Ovary (tissue), 9 donors: Measurements from ENCODE around the gene MCAT. TPM values are rescaled to one million over a fixed set of nuclear protein-coding genes. Genes with fewer than 3 reads are reported as not detected.
"Not testable (repeated sequence)": the region's sequence is repeated elsewhere in the genome, so short reads cannot be mapped to it uniquely, and the experiment has no call there.

Source experiments
- DNase-seq, 5 donors: peaks; one replicate each; pipeline ENCODE4 v3.0.0-alpha.2; 2019 to 2020
- H3K27ac ChIP-seq, 2 donors: fragments of 200-600 bp; one replicate each; pipeline versions ENCODE4 v1.5.1 to v1.8.0; 2019 to 2022
- H3K27me3 ChIP-seq: fragments of 200-600 bp; one replicate; pipeline ENCODE4 v1.8.0; 2022
- H3K36me3 ChIP-seq: fragments of 200-600 bp; sonication (generic); one replicate; pipeline ENCODE4 v1.5.1; 2019
- H3K4me1 ChIP-seq: one replicate; pipeline ENCODE4 v1.8.1; 2013; ENCODE audit warnings: mild to moderate bottlenecking, moderate library complexity; ENCODE audit not compliant: insufficient read depth
- H3K4me3 ChIP-seq: fragments of 200-600 bp; sonication (generic); one replicate; pipeline ENCODE4 v1.5.1; 2017
- H3K9me3 ChIP-seq, 2 donors: fragments of 200-600 bp in 1 of 2; sonication (generic) in 1 of 2; one replicate each; pipeline versions ENCODE4 v1.5.1 to v1.8.1; 2013 to 2019; ENCODE audit warnings: mild to moderate bottlenecking in 1 of 2, moderate library complexity in 1 of 2
- EP300 ChIP-seq: sonication (generic); formaldehyde crosslinking; IDR thresholded peaks from one replicate; pipeline ENCODE4 v1.6.1; 2017; ENCODE audit warnings: antibody characterized with exemption
- POLR2A ChIP-seq: fragments of 450-650 bp; IDR thresholded peaks from one replicate; pipeline ENCODE4 v1.6.1; 2017; ENCODE audit warnings: antibody characterized with exemption, mild to moderate bottlenecking, moderate library complexity
- WGBS, 3 donors: extraction: QIAGEN DNeasy Blood & Tissue Kit in 1 of 3; methylation state at CpG; one replicate each; pipeline versions ENCODE4 v1.1.5 to v1.1.7; 2013 to 2017; 5-methylcytosine and 5-hydroxymethylcytosine counted together
- intact Hi-C, 4 donors: fragments of 100-400 bp; cut with DNase I; formaldehyde crosslinking; loops; one replicate each; pipeline versions ENCODE4 v1.11.0 to v1.15.1; 2022 to 2023
- polyA plus RNA-seq, 2 donors: library from polyadenylated mRNA; stranded (reverse); fragments of 200-250 nt in 1 of 2; fragments of 350-450 nt in 1 of 2; fragmentation: Illumina TruSeq in 1 of 2; extraction: RNeasy Lipid Tissue Mini Kit (QIAGEN cat#74804) in 1 of 2; gene quantifications; one replicate each; pipeline ENCODE4 v1.2.3, GENCODE V29; 2013 to 2014
- total RNA-seq, 7 donors: library from RNA; depleted of rRNA in 2 of 7; stranded (reverse); fragments of >200 nt in 2 of 7; fragmentation: NEBNext Ultra II Directional in 3 of 7; extraction: Animal tissue kit (Norgen Biotek cat#: 25700) in 3 of 7; gene quantifications; one replicate each; pipeline versions ENCODE4 v1.1.0 to v1.2.4, GENCODE V29; 2016 to 2023
- TF ChIP-seq, protein P1 (sequence below), 3 donors: fragments of 450-650 bp in 2 of 3; fragments of 200-600 bp in 1 of 3; IDR thresholded peaks; one replicate each; pipeline versions ENCODE4 v1.5.1 to v1.8.0; 2016 to 2022; ENCODE audit warnings: antibody characterized with exemption in 3 of 3, mild to moderate bottlenecking in 1 of 3
- donor health status: DM: no; HTN: no; CAD: no; lungs with moderate emphysema.
- donor health status: DM: no; HTN: no; CAD: no.
- donor health status: Bipolar disorder and iron deficiency.
- donor health status: DM: yes; HTN: yes; CAD: no.
- donor health status: DM: no; HTN: no; CAD: no.
- donor health status: DM: yes; HTN: yes; CAD: no.

MCAT gene
- total and polyA plus RNA-seq, 9 donors: 7.5 to 34.0 (median 15.9) TPM

DNA sequence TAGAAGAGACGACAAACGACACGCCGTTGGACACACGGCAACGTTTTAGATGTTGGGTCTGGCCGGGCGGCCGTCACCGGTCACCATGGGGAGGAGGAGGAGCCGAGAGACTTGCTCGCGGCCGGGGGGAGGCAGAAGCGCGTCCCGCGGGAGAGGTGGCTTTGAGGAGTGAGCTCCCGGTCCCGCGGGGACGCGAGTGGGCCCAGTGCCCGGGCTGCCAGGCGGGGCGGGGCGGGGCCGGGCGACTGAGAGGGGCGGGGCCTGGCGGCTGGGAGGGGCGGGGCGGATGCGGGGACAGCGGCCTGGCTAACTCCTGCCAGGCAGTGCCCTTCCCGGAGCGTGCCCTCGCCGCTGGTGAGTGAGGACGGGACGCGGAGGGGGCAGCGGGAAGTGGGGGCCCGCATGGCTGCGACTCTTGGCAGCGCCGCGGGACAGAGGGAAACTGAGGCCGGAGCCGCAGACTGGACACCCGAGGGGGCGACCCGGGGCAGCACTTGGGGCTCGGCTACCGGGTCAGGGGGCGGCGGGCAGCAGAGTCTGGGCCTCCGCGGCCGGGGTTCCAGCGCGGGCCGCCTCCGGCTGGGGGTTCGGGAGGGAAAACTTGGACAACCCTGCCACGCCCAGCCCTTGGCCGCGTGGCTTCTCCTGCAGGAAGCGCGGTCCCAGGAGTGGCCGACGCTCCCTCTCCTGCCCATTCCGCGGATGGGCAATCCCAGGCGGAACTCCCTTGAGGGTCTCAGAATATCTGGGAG is 8.2 kb upstream of the MCAT start, which contains the start of gene TSPO:
TSPO (plus strand) TSS at position 309 of the 752 bp plus-strand sequence. CDS start 7,680 bp downstream, outside the sequence.
- DNase-seq: peak; percentile 68 to 82 (median 79)
- peak within 1 kb of the TSS; percentile 69 for H3K4me3 ChIP-seq
- 1 to 2% (median 1%) methylated on average over 43 to 75 of the region's 75 CpGs for WGBS, 3 donors
- intact Hi-C loops: no loop called here
- no peaks in the 10 kb centered on the region for H3K27me3 ChIP-seq
- peak within 1 kb of the TSS; percentile 9 to 49 for H3K27ac ChIP-seq
- H3K36me3 ChIP-seq: no peaks in the 10 kb centered on the region
- no peaks in the 10 kb centered on the region for H3K9me3 ChIP-seq
- peaks cover 7% of the 10 kb centered on the region for H3K4me1 ChIP-seq
- TF ChIP-seq, protein P1, sequence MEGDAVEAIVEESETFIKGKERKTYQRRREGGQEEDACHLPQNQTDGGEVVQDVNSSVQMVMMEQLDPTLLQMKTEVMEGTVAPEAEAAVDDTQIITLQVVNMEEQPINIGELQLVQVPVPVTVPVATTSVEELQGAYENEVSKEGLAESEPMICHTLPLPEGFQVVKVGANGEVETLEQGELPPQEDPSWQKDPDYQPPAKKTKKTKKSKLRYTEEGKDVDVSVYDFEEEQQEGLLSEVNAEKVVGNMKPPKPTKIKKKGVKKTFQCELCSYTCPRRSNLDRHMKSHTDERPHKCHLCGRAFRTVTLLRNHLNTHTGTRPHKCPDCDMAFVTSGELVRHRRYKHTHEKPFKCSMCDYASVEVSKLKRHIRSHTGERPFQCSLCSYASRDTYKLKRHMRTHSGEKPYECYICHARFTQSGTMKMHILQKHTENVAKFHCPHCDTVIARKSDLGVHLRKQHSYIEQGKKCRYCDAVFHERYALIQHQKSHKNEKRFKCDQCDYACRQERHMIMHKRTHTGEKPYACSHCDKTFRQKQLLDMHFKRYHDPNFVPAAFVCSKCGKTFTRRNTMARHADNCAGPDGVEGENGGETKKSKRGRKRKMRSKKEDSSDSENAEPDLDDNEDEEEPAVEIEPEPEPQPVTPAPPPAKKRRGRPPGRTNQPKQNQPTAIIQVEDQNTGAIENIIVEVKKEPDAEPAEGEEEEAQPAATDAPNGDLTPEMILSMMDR (IDR thresholded peaks at IDR 0.05): no peak
- TF ChIP-seq POLR2A: no peak
- TF ChIP-seq EP300: no peak

DNA sequence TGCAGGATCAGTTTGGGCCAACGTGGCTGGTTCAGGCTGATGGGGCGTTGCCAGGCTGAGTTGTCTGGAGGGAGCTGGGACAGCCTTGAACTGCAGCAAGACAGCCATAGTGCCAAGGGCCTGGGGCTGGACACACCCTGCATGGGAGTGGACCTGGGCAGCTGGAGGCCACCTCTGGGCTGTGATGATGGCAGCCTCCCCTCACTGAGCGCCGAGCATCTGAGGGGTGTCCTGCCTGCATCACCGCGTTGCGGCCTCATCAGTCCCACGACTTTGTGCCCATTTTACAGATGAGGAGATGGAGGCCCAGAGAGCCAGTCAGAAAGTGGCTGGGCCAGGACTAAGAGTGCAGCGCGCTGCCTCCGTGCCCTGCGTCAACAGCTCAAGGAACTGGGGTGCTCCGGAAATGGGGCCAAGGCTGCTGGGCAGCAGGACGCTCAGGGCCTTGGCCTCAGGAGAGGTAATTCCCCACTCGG is 7.6 kb upstream of the MCAT start:
- Histone ChIP-seq H3K36me3 (no peaks in the 10 kb centered on the region), H3K27ac (no peak overlapping the region), H3K4me1 (peaks cover 7% of the 10 kb centered on the region), H3K9me3 (no peaks in the 10 kb centered on the region), H3K27me3 (no peaks in the 10 kb centered on the region), H3K4me3 (peak overlapping the region; percentile 69)
- DNase-seq: no peak
- TF ChIP-seq, protein P1 (IDR thresholded peaks at IDR 0.05): no peak
- no peak for TF ChIP-seq EP300
- no peak for TF ChIP-seq POLR2A
- intact Hi-C loops: no loop called here
- 56 to 66% (median 62%) methylated on average over 15 of the region's 15 CpGs for WGBS, 3 donors

DNA sequence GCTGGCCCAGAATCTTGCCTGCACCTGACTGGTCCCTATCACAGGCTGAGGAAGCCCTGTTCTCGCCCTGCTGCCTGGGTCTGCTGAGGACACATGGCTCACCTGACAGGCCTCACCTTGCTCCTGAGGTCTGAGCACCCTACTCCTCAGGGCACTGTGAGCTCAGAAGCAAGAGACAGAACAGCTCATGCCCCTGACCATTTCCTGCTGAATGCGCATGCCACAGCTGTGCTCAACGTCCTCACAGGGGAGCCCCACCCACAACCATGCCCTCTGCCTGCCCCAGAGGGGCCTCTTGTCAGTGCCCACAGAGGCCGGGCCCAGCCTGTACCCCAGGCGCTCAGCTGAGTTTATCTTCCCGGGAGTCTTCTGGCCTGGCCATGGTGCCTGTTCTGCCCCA is 5.4 kb upstream of the MCAT start:
- Histone ChIP-seq H3K4me3 (no peak overlapping the region), H3K4me1 (peaks cover 7% of the 10 kb centered on the region), H3K36me3 (no peaks in the 10 kb centered on the region), H3K9me3 (no peaks in the 10 kb centered on the region), H3K27me3 (no peaks in the 10 kb centered on the region), H3K27ac (no peak overlapping the region)
- 65 to 72% (median 66%) methylated on average over 6 of the region's 6 CpGs for WGBS, 3 donors
- DNase-seq: no peak
- TF ChIP-seq, protein P1 (IDR thresholded peaks at IDR 0.05): no peak
- no peak for TF ChIP-seq POLR2A
- no peak for TF ChIP-seq EP300
- intact Hi-C loops: no loop called here

DNA sequence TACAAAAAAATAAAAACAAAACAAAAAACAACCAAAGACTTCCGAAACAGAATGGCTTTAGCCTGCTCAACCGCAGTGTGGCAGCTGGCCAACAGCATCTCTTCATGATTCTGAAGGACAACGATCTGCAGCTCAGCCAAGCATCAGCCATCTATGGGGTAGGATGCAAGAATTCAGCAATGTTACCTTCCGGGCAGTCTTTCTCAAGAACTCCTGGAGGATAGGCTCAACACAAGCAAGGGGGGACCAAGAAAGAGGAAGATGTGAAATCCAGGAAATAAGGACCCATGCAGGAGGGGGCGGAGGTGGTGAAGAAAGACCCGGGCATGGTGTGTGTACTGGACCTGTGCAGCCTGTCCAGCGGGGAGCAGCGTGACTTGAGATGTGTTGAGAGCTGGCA is 4.6 kb upstream of the MCAT start:
- no peak for DNase-seq

DNA sequence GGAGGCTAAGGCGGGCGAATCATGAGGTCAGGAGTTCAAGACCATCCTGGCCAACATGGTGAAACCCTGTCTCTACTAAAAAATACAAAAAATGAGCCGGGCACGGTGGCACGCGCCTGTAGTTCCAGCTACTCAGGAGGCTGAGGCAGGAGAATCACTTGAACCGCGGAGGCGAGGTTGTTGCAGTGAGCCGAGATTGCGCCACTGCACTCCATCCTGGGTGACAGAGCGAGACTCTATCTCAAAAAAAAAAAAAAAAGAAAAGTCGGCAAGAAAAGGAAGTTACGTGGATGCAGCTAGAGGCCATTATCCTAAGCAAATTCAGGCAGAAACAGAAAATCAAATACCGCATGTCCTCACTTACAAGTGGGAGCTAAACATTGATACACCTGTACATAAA is 3.1 kb upstream of the MCAT start:
- DNase-seq: not testable (repeated sequence)

More for the DNA sequence above, 4.6 kb upstream of the MCAT start:
- no peak overlapping the region for H3K4me3 ChIP-seq
- H3K36me3 ChIP-seq: no peaks in the 10 kb centered on the region
- intact Hi-C loops: no loop called here
- H3K27ac ChIP-seq: no peak overlapping the region
- TF ChIP-seq EP300: no peak
- no peak for TF ChIP-seq POLR2A
- TF ChIP-seq, protein P1 (IDR thresholded peaks at IDR 0.05): no peak
- peaks cover 7% of the 10 kb centered on the region for H3K4me1 ChIP-seq
- no peaks in the 10 kb centered on the region for H3K27me3 ChIP-seq
- 42 to 53% (median 53%) methylated on average over 8 of the region's 8 CpGs for WGBS, 3 donors
- no peaks in the 10 kb centered on the region for H3K9me3 ChIP-seq

DNA sequence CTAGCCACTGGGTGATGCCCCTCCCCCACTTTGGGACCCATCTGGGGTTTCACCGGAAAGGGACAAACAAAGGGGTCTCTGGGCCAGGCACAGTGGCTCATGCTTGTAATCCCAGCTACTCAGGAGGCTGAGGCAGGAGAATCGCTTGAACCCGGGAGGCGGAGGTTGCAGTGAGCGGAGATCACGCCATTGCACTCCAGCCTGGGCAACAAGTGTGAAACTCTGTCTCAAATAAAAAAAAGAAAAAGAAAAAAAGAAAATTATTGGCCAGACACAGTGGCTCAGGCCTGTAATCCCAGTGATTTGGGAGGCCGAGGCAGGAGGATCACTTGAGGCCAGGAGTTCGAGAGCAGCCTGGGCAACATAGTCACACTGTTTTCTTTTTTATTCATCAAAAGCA is 2.2 kb upstream of the MCAT start:
- H3K9me3 ChIP-seq, H3K4me1 ChIP-seq, H3K36me3 ChIP-seq, H3K27me3 ChIP-seq, H3K27ac ChIP-seq, intact Hi-C loops, H3K4me3 ChIP-seq, DNase-seq: not testable (repeated sequence)
- 88 to 92% (median 89%) methylated on average over 8 of the region's 8 CpGs for WGBS, 3 donors

More for the DNA sequence above, 3.1 kb upstream of the MCAT start:
- H3K4me1 ChIP-seq, H3K27ac ChIP-seq, intact Hi-C loops, H3K27me3 ChIP-seq, H3K36me3 ChIP-seq, H3K9me3 ChIP-seq, H3K4me3 ChIP-seq: not testable (repeated sequence)
- 86 to 89% (median 88%) methylated on average over 15 of the region's 15 CpGs for WGBS, 3 donors
